ENCODE measurements around the gene ADCK1. TPM values are rescaled to one million over a fixed set of nuclear protein-coding genes. Genes with fewer than 3 reads are reported as not detected.

The ADCK1 gene
- total RNA-seq, 1 experiment from 2014 or later, result 10.1 TPM

DNA sequence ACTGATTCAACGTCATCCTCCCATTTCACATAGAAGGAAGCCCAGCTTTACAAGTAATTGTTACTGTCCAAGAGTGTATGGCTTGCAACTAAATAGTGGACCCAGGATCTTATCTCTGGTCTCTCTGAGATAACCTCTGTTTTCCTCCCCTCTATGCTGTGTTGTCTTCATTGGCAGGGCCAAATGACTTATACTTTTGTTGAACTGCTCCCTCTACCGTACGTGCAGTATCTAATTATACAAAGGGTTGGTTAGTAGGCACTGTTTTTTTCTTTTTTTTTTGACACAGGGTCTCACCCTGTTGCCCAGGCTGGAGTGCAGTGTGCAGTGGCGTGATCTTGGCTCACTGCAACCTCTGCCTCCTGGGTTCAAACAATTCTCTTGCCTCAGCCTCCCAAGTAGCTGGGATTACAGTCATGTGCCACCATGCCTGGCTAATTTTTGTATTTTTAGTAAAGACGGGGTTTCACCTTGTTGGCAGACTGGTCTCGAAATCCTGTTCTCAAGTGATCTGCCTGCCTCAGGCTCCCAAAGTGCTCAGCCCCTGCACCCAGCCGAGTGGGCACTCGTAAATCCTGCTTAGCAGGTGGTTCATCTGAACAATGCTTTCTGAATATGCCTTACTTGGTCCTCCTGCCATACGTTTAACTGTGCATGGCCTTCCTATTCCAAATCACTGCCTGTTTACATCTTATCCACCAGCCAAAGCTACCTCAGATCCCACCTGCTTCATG lies 162.1 kb downstream of the ADCK1 start:
- no peaks in the 10 kb centered on the region for H3K9me3 ChIP-seq (ENCODE audit: control insufficient read depth, insufficient read depth, low read depth, low read length)
- H3K36me3 ChIP-seq (ENCODE audit: control insufficient read depth, insufficient read depth, low read length), result no peaks in the 10 kb centered on the region
- ChIA-PET POLR2A (no interaction called here), CTCF (no interaction called here)
- no peak overlapping the region for H3K27ac ChIP-seq (ENCODE audit: low read length)
- no peak for TF ChIP-seq SIN3A (IDR thresholded peaks at IDR 0.05; ENCODE audit: borderline replicate concordance, insufficient read depth, low read depth, low read length)
- TF ChIP-seq, protein P1, sequence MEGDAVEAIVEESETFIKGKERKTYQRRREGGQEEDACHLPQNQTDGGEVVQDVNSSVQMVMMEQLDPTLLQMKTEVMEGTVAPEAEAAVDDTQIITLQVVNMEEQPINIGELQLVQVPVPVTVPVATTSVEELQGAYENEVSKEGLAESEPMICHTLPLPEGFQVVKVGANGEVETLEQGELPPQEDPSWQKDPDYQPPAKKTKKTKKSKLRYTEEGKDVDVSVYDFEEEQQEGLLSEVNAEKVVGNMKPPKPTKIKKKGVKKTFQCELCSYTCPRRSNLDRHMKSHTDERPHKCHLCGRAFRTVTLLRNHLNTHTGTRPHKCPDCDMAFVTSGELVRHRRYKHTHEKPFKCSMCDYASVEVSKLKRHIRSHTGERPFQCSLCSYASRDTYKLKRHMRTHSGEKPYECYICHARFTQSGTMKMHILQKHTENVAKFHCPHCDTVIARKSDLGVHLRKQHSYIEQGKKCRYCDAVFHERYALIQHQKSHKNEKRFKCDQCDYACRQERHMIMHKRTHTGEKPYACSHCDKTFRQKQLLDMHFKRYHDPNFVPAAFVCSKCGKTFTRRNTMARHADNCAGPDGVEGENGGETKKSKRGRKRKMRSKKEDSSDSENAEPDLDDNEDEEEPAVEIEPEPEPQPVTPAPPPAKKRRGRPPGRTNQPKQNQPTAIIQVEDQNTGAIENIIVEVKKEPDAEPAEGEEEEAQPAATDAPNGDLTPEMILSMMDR (IDR thresholded peaks at IDR 0.05), result no peak
- no peak for TF ChIP-seq TCF7L2 (IDR thresholded peaks at IDR 0.05; ENCODE audit: low read depth, low read length)
- TF ChIP-seq, protein P2, sequence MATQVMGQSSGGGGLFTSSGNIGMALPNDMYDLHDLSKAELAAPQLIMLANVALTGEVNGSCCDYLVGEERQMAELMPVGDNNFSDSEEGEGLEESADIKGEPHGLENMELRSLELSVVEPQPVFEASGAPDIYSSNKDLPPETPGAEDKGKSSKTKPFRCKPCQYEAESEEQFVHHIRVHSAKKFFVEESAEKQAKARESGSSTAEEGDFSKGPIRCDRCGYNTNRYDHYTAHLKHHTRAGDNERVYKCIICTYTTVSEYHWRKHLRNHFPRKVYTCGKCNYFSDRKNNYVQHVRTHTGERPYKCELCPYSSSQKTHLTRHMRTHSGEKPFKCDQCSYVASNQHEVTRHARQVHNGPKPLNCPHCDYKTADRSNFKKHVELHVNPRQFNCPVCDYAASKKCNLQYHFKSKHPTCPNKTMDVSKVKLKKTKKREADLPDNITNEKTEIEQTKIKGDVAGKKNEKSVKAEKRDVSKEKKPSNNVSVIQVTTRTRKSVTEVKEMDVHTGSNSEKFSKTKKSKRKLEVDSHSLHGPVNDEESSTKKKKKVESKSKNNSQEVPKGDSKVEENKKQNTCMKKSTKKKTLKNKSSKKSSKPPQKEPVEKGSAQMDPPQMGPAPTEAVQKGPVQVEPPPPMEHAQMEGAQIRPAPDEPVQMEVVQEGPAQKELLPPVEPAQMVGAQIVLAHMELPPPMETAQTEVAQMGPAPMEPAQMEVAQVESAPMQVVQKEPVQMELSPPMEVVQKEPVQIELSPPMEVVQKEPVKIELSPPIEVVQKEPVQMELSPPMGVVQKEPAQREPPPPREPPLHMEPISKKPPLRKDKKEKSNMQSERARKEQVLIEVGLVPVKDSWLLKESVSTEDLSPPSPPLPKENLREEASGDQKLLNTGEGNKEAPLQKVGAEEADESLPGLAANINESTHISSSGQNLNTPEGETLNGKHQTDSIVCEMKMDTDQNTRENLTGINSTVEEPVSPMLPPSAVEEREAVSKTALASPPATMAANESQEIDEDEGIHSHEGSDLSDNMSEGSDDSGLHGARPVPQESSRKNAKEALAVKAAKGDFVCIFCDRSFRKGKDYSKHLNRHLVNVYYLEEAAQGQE (IDR thresholded peaks at IDR 0.05; ENCODE audit: insufficient read depth in 1 of 2, low read depth in 2 of 2, low read length in 1 of 2), result no peak
- in situ Hi-C loops (cut with HindIII; ENCODE audit: low pct_unique_long_range_greater_than_20kb, low sequenced_read_pairs) (no loop called here), intact Hi-C loops (cut with micrococcal nuclease; ENCODE audit: unreplicated experiment) (no loop called here)
- H3K4me1 ChIP-seq (ENCODE audit: control insufficient read depth, insufficient read depth, low read length), result no peaks in the 10 kb centered on the region
- H3K27me3 ChIP-seq (ENCODE audit: control insufficient read depth, insufficient read depth, low read length), result no peaks in the 10 kb centered on the region
- BruUV-seq (replicated peaks), result no TSS peak
- ATAC-seq (no peak), DNase-seq (ENCODE audit: low read depth, low spot score) (no peak)
- no peak overlapping the region for H3K4me3 ChIP-seq (ENCODE audit: low read depth in 2 of 2, low read length in 2 of 2)

DNA sequence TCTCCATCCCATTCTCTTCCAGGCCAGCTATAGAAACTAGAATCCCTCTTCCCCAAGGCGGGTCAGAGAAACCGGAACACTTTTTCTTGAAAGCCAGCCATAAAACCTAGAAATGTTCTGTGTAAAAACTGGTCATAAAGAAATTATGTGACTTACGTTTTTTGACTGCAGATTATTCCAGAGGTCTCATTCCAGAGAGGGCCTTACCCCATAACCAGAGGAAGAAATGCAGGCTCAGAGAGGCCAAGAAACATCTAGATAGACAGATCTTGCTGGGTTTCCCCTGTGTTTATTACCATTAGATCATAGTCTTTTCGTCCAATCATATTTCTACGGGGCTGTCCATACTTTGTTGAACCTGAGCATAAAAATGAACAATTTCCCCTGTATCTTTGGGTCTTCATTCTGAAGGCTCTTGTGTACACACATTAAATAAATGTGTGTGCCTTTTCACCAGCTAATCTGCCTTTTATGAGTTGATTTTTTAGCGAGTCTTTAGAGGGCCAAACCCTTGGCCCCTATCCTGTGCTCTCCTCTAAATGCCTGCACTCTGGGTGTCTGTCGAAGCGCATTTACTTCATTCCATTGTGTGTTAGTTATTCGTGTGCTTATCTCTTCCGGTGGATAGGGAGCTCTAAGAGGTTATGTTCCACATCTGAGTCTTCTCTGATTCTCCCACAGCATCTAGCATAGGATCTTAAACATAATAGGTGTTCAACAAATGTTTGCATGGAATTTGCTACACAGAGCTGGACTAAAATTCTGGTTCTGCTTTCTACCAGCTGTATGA lies 163.0 kb downstream of the ADCK1 start:
- CTCF ChIA-PET, result no interaction called here
- TF ChIP-seq, protein P2 (IDR thresholded peaks at IDR 0.05; ENCODE audit: insufficient read depth in 1 of 2, low read depth in 2 of 2, low read length in 1 of 2), result no peak
- no peak for TF ChIP-seq TCF7L2 (IDR thresholded peaks at IDR 0.05; ENCODE audit: low read depth, low read length)
- TF ChIP-seq SIN3A (IDR thresholded peaks at IDR 0.05; ENCODE audit: borderline replicate concordance, insufficient read depth, low read depth, low read length), result no peak
- TF ChIP-seq, protein P1 (IDR thresholded peaks at IDR 0.05), result no peak
- no peak for TF ChIP-seq POLR2AphosphoS5 (IDR thresholded peaks at IDR 0.05; ENCODE audit: low read depth, low read length)
- no peak overlapping the region for H3K4me3 ChIP-seq (ENCODE audit: low read depth in 2 of 2, low read length in 2 of 2)
- POLR2A ChIA-PET, result no interaction called here
- H3K4me1 ChIP-seq (ENCODE audit: control insufficient read depth, insufficient read depth, low read length), result no peaks in the 10 kb centered on the region
- in situ Hi-C loops (cut with HindIII; ENCODE audit: low pct_unique_long_range_greater_than_20kb, low sequenced_read_pairs) (no loop called here), intact Hi-C loops (cut with micrococcal nuclease; ENCODE audit: unreplicated experiment) (no loop called here)
- no TSS peak for BruUV-seq (replicated peaks)
- no peaks in the 10 kb centered on the region for H3K9me3 ChIP-seq (ENCODE audit: control insufficient read depth, insufficient read depth, low read depth, low read length)
- no peak overlapping the region for H3K27ac ChIP-seq (ENCODE audit: low read length)
- H3K36me3 ChIP-seq (ENCODE audit: control insufficient read depth, insufficient read depth, low read length), result no peaks in the 10 kb centered on the region
- no peak for DNase-seq (ENCODE audit: low read depth, low spot score)
- no peaks in the 10 kb centered on the region for H3K27me3 ChIP-seq (ENCODE audit: control insufficient read depth, insufficient read depth, low read length)
- ATAC-seq, result no peak
